ENCODE results near the gene ZGLP1. TPM values are rescaled to one million over a fixed set of nuclear protein-coding genes. Genes with fewer than 3 reads are reported as not detected.

Gene ZGLP1
- total RNA-seq, 1 donor from 2014 or later: 0.35 TPM

GRCh38 chr19:10325732-10326131 lies 16.1 kb upstream of the ZGLP1 start:
- no peak overlapping the region for H3K4me3 ChIP-seq (ENCODE audit: low read depth, low read length)
- TF ChIP-seq CTCF (conservative IDR thresholded peaks at IDR 0.05; ENCODE audit: low read depth, low read length): no peak

DNA sequence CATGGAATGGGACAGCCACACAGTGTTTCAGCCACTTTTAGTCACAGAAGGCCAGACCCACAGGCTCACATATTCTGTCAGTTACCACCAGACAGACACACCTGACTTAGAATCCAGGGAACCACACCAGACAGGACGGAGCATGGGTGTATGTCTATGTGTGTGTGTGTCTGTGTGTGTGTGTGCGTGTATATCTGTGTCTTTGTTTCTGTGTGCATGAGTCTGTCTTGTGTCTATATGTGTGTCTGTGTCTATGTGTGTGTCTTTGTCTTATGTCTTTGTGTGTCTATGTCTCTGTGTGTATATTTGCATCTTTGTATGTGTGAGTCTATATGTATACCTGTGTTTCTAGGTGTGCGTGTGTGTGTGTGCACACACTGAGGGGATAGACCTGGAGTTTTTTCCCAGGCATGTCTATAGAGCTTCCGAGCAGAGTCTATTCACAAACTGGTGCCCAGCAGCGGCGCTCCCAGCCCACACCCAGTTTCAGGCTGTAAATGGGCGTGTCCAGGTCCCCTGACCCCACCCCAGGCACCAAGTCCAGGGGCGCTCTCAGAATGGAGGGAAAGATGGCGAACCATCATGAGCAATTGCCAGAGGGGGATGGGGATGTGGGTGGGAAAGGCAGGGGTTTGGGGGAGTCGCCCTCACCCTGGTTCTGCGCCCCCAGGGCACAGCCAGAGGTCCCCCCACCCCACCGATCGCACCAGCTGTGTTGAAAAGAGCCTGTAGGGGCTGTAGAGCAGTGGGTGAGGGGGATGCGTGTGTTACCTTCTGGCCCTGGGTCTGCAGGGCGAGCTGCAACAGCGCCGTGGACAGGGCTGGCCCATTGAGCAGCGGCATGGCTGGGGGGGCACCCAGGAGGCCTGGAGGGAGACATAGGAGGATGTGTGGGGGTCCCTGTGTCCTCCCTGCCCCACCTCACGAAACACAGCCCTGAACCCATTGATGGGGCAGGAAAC lies 12.5 kb upstream of the ZGLP1 start:
- TF ChIP-seq CTCF (conservative IDR thresholded peaks at IDR 0.05; ENCODE audit: low read depth, low read length): no peak
- no peak overlapping the region for H3K4me3 ChIP-seq (ENCODE audit: low read depth, low read length)
- no peak for DNase-seq (ENCODE audit: low read depth)

More at GRCh38 chr19:10325732-10326131, 16.1 kb upstream of the ZGLP1 start:
- no peak for DNase-seq (ENCODE audit: low read depth)

DNA sequence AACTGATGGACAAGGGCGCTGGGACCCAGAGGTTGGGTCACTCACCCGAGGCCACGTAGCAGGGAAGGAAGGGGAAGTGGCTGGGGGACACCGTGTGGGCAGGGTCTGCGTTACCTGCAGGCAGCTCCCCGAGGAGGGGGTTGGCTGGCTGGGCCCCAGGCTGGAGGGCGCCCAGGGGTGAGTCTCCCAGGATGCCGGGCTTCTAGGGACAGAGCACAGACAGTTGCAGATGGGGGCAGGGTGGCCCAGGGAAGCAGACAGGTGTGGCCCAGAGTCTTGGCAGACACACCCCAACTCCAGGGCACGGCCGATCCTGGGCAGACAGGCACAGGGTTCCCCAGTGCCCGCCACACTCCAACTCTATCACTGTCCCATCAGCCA lies 11.8 kb upstream of the ZGLP1 start:
- no peak for DNase-seq (ENCODE audit: low read depth)
- H3K4me3 ChIP-seq (ENCODE audit: low read depth, low read length): no peak overlapping the region
- TF ChIP-seq CTCF (conservative IDR thresholded peaks at IDR 0.05; ENCODE audit: low read depth, low read length): no peak

- TF ChIP-seq CTCF (conservative IDR thresholded peaks at IDR 0.05; ENCODE audit: low read depth, low read length): no peak
- DNase-seq (ENCODE audit: low read depth): no peak
- no peak overlapping the region for H3K4me3 ChIP-seq (ENCODE audit: low read depth, low read length)
Measured at GRCh38 chr19:10320602-10321416, 11.2 kb upstream of the ZGLP1 start.

DNA sequence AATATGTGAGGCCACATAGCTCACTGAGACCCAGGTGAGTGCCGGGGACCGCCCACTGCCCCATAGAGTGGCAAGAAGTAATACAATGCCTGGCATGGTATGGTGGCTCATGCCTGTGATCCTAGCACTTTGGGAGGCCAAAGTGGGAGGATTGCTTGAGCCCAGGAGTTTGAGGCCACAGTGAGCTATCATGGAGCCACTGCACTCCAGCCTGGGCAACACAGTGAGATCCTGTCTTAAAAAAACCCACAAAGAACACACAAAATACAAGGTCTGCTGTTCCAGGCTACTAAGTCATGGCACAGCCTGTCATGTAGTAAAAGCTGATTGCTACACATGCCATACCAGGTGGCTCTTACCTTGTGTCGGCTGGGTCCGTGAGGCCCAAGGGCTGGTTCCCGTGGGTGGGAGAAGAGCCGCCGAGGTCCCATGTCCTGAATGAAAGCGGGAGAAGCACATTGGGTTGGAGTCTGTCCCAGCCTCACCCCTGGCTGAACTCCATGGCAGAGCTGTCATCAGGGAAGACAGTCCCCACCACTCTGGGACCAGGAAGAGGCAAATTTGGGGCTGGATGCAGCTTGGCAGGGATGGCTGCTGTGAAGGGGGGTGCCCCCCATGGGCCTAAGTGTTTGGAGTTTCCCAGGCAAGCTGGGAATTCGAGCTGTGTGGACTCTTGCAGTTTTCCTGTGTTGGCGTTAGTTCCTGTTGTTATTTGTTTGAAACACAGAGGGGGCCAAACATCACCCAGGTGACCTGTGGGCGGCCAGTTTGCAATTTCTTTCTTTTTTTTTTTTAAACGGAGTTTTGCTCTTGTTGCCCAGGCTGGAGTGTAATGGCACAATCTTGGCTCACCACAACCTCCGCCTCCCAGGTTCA lies 9.4 kb upstream of the ZGLP1 start:
- no peak for DNase-seq (ENCODE audit: low read depth)

More for the DNA sequence above, 9.4 kb upstream of the ZGLP1 start:
- H3K4me3 ChIP-seq (ENCODE audit: low read depth, low read length): no peak overlapping the region
- TF ChIP-seq CTCF (conservative IDR thresholded peaks at IDR 0.05; ENCODE audit: low read depth, low read length): no peak

Measured in epithelial cell of proximal tubule (primary cell).